Epithelial cell of esophagus (primary cell): ENCODE measurements around the gene INTS11.

Experiments used
- DNase-seq: peaks from one replicate; pipeline ENCODE4 v3.0.0; 2010; ENCODE audit warnings: low read depth
- H3K4me3 ChIP-seq: 2 replicates; pipeline ENCODE4 v1.5.1; 2011; ENCODE audit warnings: mild to moderate bottlenecking, low read length, control low read depth
- CTCF ChIP-seq: IDR thresholded peaks from 2 replicates; pipeline ENCODE4 v1.5.1; 2011; ENCODE audit warnings: low read depth, mild to moderate bottlenecking, low read length, control low read depth, inconsistent platforms; ENCODE audit not compliant: insufficient read depth; ENCODE audit errors: missing control alignments

Gene INTS11

GRCh38 chr1:1294250-1294890 is 30.1 kb downstream of the INTS11 start:
- DNase-seq = no peak
- H3K4me3 ChIP-seq = no peak overlapping the region
- no peak for TF ChIP-seq CTCF

- no peak for DNase-seq
- TF ChIP-seq CTCF = no peak
- H3K4me3 ChIP-seq = no peak overlapping the region
Observed at GRCh38 chr1:1293263-1294249, 30.9 kb downstream of the INTS11 start.

GRCh38 chr1:1292851-1293250 is 31.6 kb downstream of the INTS11 start:
- H3K4me3 ChIP-seq = no peak overlapping the region
- DNase-seq = no peak
- TF ChIP-seq CTCF = no peak

GRCh38 chr1:1292442-1292779 is 32.0 kb downstream of the INTS11 start:
- no peak overlapping the region for H3K4me3 ChIP-seq
- DNase-seq = no peak
- TF ChIP-seq CTCF = no peak

GRCh38 chr1:1291548-1292441 is 32.7 kb downstream of the INTS11 start:
- peak; percentile 86 for DNase-seq
- TF ChIP-seq CTCF = peak; percentile 71
- H3K4me3 ChIP-seq = no peak overlapping the region

GRCh38 chr1:1291023-1291528 is 33.4 kb downstream of the INTS11 start:
- no peak overlapping the region for H3K4me3 ChIP-seq
- no peak for TF ChIP-seq CTCF
- DNase-seq = no peak
